SK-N-SH (cell line): Measurements from ENCODE around the gene CYYR1.

Experiments
- CTCF ChIP-seq: fragments of 200-600 bp; sonication (generic); IDR thresholded peaks from 2 replicates; pipeline ENCODE4 v1.6.1; 2017; ENCODE audit warnings: antibody characterized with exemption, mild to moderate bottlenecking, moderate library complexity
- EP300 ChIP-seq, 2 experiments: IDR thresholded peaks; 2 replicates each; pipeline versions ENCODE4 v1.4.0 to v1.6.1; 2012; ENCODE audit warnings: borderline replicate concordance in 1 of 2, low read depth in 1 of 2, low read length in 1 of 2
- EZH2phosphoT487 ChIP-seq: fragments of 200-600 bp; sonication (generic); IDR thresholded peaks from 2 replicates; pipeline ENCODE4 v1.6.1; 2017; ENCODE audit warnings: low read depth, mixed run types, mild to moderate bottlenecking, antibody characterized with exemption, moderate library complexity, borderline replicate concordance
- GATA2 ChIP-seq: sonication (generic); formaldehyde crosslinking; IDR thresholded peaks from 2 replicates; pipeline ENCODE4 v1.5.0; 2020; ENCODE audit warnings: mild to moderate bottlenecking, missing genetic modification reagents
- NFIC ChIP-seq: IDR thresholded peaks from 2 replicates; pipeline ENCODE4 v1.4.0; 2012; ENCODE audit warnings: borderline replicate concordance
- POLR2AphosphoS5 ChIP-seq: IDR thresholded peaks from 2 replicates; pipeline ENCODE4 v1.6.1; 2012; ENCODE audit warnings: low read depth, low read length
- SMC3 ChIP-seq: IDR thresholded peaks from 2 replicates; pipeline ENCODE4 v1.6.1; 2012; ENCODE audit warnings: low read depth, low read length, improper control_type of control experiment
- TAF1 ChIP-seq: IDR thresholded peaks from 2 replicates; pipeline ENCODE4 v1.6.1; 2012; ENCODE audit warnings: low read depth, mild to moderate bottlenecking, low read length, moderate library complexity, borderline replicate concordance
- TEAD4 ChIP-seq: IDR thresholded peaks from 2 replicates; pipeline ENCODE4 v1.4.0; 2012; ENCODE audit warnings: mild to moderate bottlenecking, borderline replicate concordance; ENCODE audit not compliant: insufficient read depth
- YY1 ChIP-seq: IDR thresholded peaks from 2 replicates; pipeline ENCODE4 v1.4.0; 2012; ENCODE audit warnings: low read depth, mild to moderate bottlenecking
- TF ChIP-seq, protein P1 (sequence below): fragments of 150-350 bp; IDR thresholded peaks from 2 replicates; pipeline ENCODE4 v1.6.1; 2016; ENCODE audit warnings: mild to moderate bottlenecking, low read depth, low read length
- TF ChIP-seq, protein P2 (sequence below): IDR thresholded peaks from 2 replicates; pipeline ENCODE4 v1.4.0; 2012; ENCODE audit warnings: low read depth
- TF ChIP-seq, protein P3 (sequence below): IDR thresholded peaks from 2 replicates; pipeline ENCODE4 v1.4.0; 2012; ENCODE audit warnings: low read depth, borderline replicate concordance

DNA sequence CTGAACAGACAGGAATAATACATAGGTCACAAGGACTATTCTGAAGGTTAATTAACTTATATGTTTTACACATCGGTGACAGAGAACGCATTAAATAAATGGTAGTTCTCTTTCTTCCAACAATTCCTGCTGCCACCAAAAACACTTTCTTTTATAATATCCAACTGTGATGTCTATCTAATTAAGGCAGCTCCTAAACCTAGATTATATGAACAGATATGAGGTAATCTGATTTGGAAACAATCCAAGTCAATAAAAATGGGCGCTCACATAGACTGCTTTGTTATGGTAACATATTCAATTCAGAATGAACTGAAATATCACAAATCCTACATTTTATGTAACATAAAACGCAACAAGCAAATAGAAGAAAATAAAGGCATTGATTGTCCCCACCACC, 16.0 kb downstream of the CYYR1 start:
- TF ChIP-seq TAF1 (no peak), TEAD4 (no peak), CTCF (no peak), EZH2phosphoT487 (no peak), GATA2 (no peak), NFIC (no peak), SMC3 (no peak), EP300 (IDR thresholded peaks at IDR 0.05; ENCODE audit: borderline replicate concordance in 1 of 2, low read depth in 1 of 2, low read length in 1 of 2) (no peak), POLR2AphosphoS5 (no peak), YY1 (no peak)
- TF ChIP-seq, protein P1, sequence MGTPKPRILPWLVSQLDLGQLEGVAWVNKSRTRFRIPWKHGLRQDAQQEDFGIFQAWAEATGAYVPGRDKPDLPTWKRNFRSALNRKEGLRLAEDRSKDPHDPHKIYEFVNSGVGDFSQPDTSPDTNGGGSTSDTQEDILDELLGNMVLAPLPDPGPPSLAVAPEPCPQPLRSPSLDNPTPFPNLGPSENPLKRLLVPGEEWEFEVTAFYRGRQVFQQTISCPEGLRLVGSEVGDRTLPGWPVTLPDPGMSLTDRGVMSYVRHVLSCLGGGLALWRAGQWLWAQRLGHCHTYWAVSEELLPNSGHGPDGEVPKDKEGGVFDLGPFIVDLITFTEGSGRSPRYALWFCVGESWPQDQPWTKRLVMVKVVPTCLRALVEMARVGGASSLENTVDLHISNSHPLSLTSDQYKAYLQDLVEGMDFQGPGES, result no peak
- TF ChIP-seq, protein P2, sequence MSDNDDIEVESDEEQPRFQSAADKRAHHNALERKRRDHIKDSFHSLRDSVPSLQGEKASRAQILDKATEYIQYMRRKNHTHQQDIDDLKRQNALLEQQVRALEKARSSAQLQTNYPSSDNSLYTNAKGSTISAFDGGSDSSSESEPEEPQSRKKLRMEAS, result no peak
- TF ChIP-seq, protein P3, sequence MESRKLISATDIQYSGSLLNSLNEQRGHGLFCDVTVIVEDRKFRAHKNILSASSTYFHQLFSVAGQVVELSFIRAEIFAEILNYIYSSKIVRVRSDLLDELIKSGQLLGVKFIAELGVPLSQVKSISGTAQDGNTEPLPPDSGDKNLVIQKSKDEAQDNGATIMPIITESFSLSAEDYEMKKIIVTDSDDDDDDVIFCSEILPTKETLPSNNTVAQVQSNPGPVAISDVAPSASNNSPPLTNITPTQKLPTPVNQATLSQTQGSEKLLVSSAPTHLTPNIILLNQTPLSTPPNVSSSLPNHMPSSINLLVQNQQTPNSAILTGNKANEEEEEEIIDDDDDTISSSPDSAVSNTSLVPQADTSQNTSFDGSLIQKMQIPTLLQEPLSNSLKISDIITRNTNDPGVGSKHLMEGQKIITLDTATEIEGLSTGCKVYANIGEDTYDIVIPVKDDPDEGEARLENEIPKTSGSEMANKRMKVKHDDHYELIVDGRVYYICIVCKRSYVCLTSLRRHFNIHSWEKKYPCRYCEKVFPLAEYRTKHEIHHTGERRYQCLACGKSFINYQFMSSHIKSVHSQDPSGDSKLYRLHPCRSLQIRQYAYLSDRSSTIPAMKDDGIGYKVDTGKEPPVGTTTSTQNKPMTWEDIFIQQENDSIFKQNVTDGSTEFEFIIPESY, result no peak
